ENCODE data around the gene HCN2. TPM values are rescaled to one million over a fixed set of nuclear protein-coding genes. Genes with fewer than 3 reads are reported as not detected.

HCN2 gene
- total RNA-seq, 1 donor from 2014 or later, result 0.84 TPM

GRCh38 chr19:621819-622218 lies 32.1 kb downstream of the HCN2 start:
- H3K27ac Mint-ChIP-seq (ENCODE audit: unreplicated experiment), result no peak overlapping the region
- DNase-seq (ENCODE audit: low read depth, low spot score), result no peak
- H3K36me3 Mint-ChIP-seq (ENCODE audit: low read depth), result peaks cover 6% of the 10 kb centered on the region
- peaks cover 5% of the 10 kb centered on the region for H3K4me1 Mint-ChIP-seq
- no peak overlapping the region for H3K4me3 Mint-ChIP-seq
- TF ChIP-seq CTCF (conservative IDR thresholded peaks at IDR 0.05), result no peak
- no peaks in the 10 kb centered on the region for H3K9me3 Mint-ChIP-seq
- no peaks in the 10 kb centered on the region for H3K27me3 Mint-ChIP-seq (ENCODE audit: low read depth)

GRCh38 chr19:622666-623065 lies 33.0 kb downstream of the HCN2 start:
- Mint-ChIP-seq H3K36me3 (ENCODE audit: low read depth) (peaks cover 7% of the 10 kb centered on the region), H3K9me3 (no peaks in the 10 kb centered on the region), H3K4me1 (peaks cover 7% of the 10 kb centered on the region), H3K27ac (ENCODE audit: unreplicated experiment) (no peak overlapping the region), H3K27me3 (ENCODE audit: low read depth) (no peaks in the 10 kb centered on the region), H3K4me3 (no peak overlapping the region)
- DNase-seq (ENCODE audit: low read depth, low spot score), result no peak
- no peak for TF ChIP-seq CTCF (conservative IDR thresholded peaks at IDR 0.05)

- no peak for TF ChIP-seq CTCF (conservative IDR thresholded peaks at IDR 0.05)
- H3K27ac Mint-ChIP-seq (ENCODE audit: unreplicated experiment), result no peak overlapping the region
- no peak overlapping the region for H3K4me3 Mint-ChIP-seq
- H3K9me3 Mint-ChIP-seq, result no peaks in the 10 kb centered on the region
- no peaks in the 10 kb centered on the region for H3K27me3 Mint-ChIP-seq (ENCODE audit: low read depth)
- H3K36me3 Mint-ChIP-seq (ENCODE audit: low read depth), result peaks cover 7% of the 10 kb centered on the region
- no peak for DNase-seq (ENCODE audit: low read depth, low spot score)
- H3K4me1 Mint-ChIP-seq, result peaks cover 7% of the 10 kb centered on the region
Observed at GRCh38 chr19:623175-623916, 33.7 kb downstream of the HCN2 start.

- Mint-ChIP-seq H3K36me3 (ENCODE audit: low read depth) (peaks cover 7% of the 10 kb centered on the region), H3K9me3 (no peaks in the 10 kb centered on the region), H3K4me1 (peaks cover 9% of the 10 kb centered on the region), H3K4me3 (no peak overlapping the region), H3K27ac (ENCODE audit: unreplicated experiment) (no peak overlapping the region), H3K27me3 (ENCODE audit: low read depth) (no peaks in the 10 kb centered on the region)
- no peak for DNase-seq (ENCODE audit: low read depth, low spot score)
- TF ChIP-seq CTCF (conservative IDR thresholded peaks at IDR 0.05), result no peak
Observed at GRCh38 chr19:623974-624373, 34.3 kb downstream of the HCN2 start.

GRCh38 chr19:624433-625109 lies 34.9 kb downstream of the HCN2 start:
- Mint-ChIP-seq H3K27ac (ENCODE audit: unreplicated experiment) (no peak overlapping the region), H3K36me3 (ENCODE audit: low read depth) (peaks cover 8% of the 10 kb centered on the region), H3K27me3 (ENCODE audit: low read depth) (no peaks in the 10 kb centered on the region), H3K9me3 (no peaks in the 10 kb centered on the region), H3K4me1 (peaks cover 12% of the 10 kb centered on the region), H3K4me3 (no peak overlapping the region)
- DNase-seq (ENCODE audit: low read depth, low spot score), result no peak
- no peak for TF ChIP-seq CTCF (conservative IDR thresholded peaks at IDR 0.05)

Measured in neural crest cell (in vitro differentiated cells).